Kidney tubule cell (primary cell): Measurements from ENCODE around the gene RBM44.

ENCODE experiments used
- DNase-seq: peaks from one replicate; pipeline ENCODE4 v3.0.0-alpha.2; 2018; ENCODE audit warnings: low spot score

The RBM44 gene

DNA sequence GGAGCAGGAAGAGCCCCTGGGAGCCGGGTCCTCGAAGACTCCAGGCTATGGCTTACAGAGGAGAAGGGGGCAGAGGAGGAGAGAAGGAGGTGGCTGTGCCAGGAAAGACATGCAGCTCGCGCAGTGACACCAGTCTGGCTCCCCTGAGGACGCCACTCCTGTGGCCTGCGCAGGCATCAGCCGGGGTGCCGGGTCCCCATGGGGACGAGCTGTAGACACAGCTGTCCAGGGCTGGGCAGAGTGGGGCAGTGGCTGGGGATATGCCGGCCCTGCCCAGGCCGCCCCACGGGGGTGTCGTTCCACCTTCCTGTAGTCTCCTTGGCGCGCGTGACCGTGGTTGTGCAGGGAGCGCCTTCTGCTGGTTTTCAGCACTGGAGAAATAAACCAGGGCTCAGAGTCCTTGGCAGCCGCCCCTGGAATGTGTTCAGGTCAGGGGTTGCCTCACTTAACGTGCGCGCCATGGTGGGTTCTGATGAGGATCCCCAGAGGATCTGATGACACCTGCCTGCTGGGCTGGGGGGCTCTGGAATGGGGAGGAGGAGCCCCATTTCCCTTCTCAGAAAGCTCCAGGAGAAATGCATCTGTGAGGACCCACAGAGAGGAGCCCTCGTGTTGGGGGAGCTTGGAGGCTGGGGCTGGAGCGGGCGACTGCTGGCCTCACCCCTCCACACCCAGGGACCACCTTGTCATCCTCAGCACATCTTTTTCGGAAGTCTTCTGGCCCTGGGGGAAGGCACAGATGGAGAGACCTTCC lies 87.5 kb downstream of the RBM44 start:
- DNase-seq, result no peak

DNA sequence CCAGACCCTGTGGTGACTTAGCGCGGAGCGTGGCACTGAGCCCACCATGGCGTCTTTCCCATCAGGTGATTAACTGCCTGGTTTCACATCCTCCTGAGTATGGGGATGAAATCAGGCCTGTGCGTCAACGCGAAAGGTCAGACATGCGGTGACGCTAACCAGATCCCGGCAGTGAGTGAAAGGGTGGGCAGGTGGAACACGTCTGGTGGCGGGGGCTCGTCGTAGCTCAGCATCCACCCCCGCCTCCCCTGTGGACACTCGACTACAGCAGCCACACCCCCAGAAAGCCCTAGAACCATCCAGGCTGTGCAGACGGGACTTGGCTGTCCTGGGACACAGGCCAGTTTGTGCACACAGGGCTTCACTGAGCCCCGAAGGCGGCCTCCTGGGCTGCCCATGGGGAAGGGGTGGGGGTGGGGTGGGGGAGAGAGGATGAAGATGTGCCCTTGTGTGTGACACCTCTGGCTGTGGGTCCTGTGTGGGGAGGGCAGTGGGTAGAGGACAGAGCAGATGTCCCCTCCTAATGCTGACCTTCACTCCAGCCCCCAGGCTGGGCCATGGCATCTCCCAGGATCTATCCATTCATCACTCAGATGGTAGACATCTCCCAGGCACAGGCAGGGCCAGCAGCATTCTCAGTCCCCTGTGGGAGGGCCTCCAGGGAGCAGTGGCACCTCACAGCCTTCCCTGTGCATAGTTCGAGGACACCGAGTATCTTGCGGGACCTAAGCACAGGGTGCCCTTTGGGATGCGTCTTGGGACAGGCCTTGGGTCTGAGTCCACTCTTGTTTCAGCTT lies 88.3 kb downstream of the RBM44 start:
- DNase-seq, result no peak

DNA sequence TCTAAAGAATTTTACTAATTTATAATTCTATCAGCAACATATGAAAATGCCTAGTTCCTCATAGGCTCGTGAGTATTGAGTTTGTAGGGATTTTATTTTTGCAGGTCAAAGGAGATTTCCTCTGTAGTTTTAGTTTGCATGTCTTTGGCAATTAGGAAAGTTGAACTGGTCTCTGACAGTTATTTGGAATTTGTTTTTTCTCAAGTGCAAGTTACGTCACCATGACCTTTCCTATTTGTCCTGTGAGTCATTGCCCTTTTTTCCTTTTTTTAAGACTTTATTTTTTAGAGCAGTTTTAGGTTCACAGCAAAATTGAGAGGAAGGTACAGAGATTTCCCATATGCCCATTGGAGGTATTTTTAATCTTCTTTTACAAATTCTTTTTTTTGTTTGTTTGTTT lies 89.8 kb downstream of the RBM44 start:
- no peak for DNase-seq

DNA sequence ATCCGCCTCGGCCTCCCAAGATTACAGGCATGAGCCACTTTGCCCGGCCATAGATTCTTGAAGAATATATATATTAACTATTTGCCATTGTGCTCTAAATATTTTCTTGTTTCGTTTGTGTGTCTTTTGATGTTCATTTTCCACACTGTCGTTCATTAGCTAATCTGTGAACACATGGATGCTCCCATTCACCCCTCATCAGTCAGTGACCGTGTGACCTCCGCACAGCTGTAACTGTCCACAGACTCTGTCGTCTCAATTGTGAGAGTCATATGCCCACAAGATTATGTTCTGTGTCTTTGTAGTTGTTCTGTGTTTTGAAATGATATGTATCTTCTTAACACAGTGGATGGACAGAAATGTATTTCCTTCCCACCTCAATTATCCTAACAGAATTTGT lies 90.4 kb downstream of the RBM44 start:
- DNase-seq, result no peak

DNA sequence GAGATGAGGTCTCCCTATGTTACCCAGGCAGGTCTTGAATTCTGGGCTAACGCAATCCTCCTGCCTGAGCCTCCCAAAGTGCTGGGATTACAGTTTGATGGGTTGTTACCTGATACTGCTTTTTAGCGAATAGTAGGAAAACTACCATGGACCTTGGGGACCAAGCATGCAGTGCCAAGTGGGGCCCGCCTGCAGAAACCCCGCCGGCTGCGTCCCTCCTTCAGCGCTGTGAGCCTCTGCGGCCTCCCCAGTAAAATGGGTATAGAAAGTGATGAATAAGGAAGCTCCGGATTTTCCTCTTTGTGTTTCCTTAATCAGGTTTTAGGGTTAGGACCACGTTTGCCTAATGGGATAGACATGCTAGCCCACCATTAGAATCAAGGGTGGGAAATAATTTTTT lies 91.2 kb downstream of the RBM44 start:
- no peak for DNase-seq
